B cell (primary cell): Measurements from ENCODE around the gene HSFX2.

Experiments used
- CTCF ChIP-seq: fragments of 200-600 bp; IDR thresholded peaks from one replicate; pipeline ENCODE4 v1.8.0; 2022; ENCODE audit warnings: antibody characterized with exemption, mild to moderate bottlenecking
- EZH2 ChIP-seq: IDR thresholded peaks from 2 replicates; pipeline ENCODE4 v1.6.1; 2012; ENCODE audit warnings: borderline replicate concordance, low read depth, mild to moderate bottlenecking, moderate library complexity, low read length; ENCODE audit not compliant: insufficient read depth, poor library complexity, severe bottlenecking

- TF ChIP-seq CTCF (no peak), EZH2 (no peak)
Measured at GRCh38 chrX:149631234-149632165, 36.4 kb upstream of the HSFX2 start, which contains the start of gene TMEM185A.
